Testis (tissue), 2 donors: ENCODE results near the gene WDR83.

Experiments
- POLR2A ChIP-seq: fragments of 450-650 bp; IDR thresholded peaks from one replicate; pipeline ENCODE4 v1.6.1; 2017; ENCODE audit warnings: antibody characterized with exemption, mild to moderate bottlenecking, moderate library complexity
- TF ChIP-seq, protein P1 (sequence below), 3 experiments: fragments of 450-650 bp in 2 of 3; fragments of 200-600 bp in 1 of 3; sonication (generic) in 1 of 3; IDR thresholded peaks; one replicate each; pipeline ENCODE4 v1.5.1; 2016 to 2019; ENCODE audit warnings: antibody characterized with exemption in 3 of 3, mild to moderate bottlenecking in 2 of 3, moderate library complexity in 1 of 3

DNA sequence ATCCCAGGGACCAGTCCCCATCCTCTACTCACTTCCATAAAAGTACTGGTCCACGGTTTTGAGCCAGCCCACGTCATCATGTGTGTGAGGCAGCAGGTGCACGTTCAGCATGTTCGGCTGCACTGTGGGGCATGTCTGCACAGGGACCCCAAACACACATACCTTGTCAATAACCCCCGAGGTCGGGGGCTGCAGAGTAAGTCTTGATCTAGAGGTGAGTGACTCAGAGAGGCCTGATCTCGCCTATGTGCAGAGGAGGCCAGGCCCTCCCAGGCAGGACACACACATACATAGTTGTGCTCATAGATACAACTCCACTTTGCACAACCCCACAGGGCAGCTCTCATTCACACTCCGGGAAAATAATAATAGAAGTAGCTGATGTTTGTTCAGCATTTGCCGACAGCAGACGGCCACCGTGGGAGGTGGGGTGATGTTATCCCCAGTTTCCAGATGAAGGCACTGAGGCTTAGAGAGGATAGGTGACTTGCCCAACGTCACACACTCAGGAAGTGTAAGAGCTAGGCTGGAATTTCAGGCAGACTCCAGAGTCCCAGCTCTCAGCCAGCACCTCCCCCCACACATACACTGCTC is 839 bp upstream of the WDR83 start:
- TF ChIP-seq, protein P1, sequence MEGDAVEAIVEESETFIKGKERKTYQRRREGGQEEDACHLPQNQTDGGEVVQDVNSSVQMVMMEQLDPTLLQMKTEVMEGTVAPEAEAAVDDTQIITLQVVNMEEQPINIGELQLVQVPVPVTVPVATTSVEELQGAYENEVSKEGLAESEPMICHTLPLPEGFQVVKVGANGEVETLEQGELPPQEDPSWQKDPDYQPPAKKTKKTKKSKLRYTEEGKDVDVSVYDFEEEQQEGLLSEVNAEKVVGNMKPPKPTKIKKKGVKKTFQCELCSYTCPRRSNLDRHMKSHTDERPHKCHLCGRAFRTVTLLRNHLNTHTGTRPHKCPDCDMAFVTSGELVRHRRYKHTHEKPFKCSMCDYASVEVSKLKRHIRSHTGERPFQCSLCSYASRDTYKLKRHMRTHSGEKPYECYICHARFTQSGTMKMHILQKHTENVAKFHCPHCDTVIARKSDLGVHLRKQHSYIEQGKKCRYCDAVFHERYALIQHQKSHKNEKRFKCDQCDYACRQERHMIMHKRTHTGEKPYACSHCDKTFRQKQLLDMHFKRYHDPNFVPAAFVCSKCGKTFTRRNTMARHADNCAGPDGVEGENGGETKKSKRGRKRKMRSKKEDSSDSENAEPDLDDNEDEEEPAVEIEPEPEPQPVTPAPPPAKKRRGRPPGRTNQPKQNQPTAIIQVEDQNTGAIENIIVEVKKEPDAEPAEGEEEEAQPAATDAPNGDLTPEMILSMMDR (IDR thresholded peaks at IDR 0.05): no peak
- no peak for TF ChIP-seq POLR2A
